Measurements from ENCODE around the gene SLC1A6. TPM values are rescaled to one million over a fixed set of nuclear protein-coding genes. Genes with fewer than 3 reads are reported as not detected.
"Not testable (repeated sequence)": the region's sequence is repeated elsewhere in the genome, so short reads cannot be mapped to it uniquely, and the experiment has no call there.

The SLC1A6 gene
- total RNA-seq, 1 donor from 2014 or later = not detected

GRCh38 chr19:14978161-14978776 is 1.4 kb downstream of the SLC1A6 start:
- H3K4me1 Mint-ChIP-seq = no peaks in the 10 kb centered on the region
- intact Hi-C loops (cut with micrococcal nuclease) = no loop called here
- no peak overlapping the region for H3K27ac Mint-ChIP-seq
- no peaks in the 10 kb centered on the region for H3K9me3 Mint-ChIP-seq
- no peak for DNase-seq
- H3K36me3 Mint-ChIP-seq (ENCODE audit: low read depth) = no peaks in the 10 kb centered on the region
- H3K27me3 Mint-ChIP-seq = peaks cover 29% of the 10 kb centered on the region
- no peak overlapping the region for H3K4me3 Mint-ChIP-seq

GRCh38 chr19:14977128-14977527 is 2.5 kb downstream of the SLC1A6 start:
- Mint-ChIP-seq H3K27me3 (peaks cover 29% of the 10 kb centered on the region), H3K27ac (no peak overlapping the region), H3K36me3 (ENCODE audit: low read depth) (no peaks in the 10 kb centered on the region), H3K4me1 (no peaks in the 10 kb centered on the region), H3K4me3 (no peak overlapping the region), H3K9me3 (no peaks in the 10 kb centered on the region)
- DNase-seq = no peak
- intact Hi-C loops (cut with micrococcal nuclease) = no loop called here

- Mint-ChIP-seq H3K4me3 (no peak overlapping the region), H3K4me1 (no peaks in the 10 kb centered on the region), H3K27me3 (peaks cover 16% of the 10 kb centered on the region), H3K36me3 (ENCODE audit: low read depth) (no peaks in the 10 kb centered on the region), H3K9me3 (no peaks in the 10 kb centered on the region), H3K27ac (no peak overlapping the region)
- intact Hi-C loops (cut with micrococcal nuclease) = no loop called here
- no peak for DNase-seq
Measured at GRCh38 chr19:14974488-14974887, 5.2 kb downstream of the SLC1A6 start.

GRCh38 chr19:14972676-14973075 is 7.0 kb downstream of the SLC1A6 start:
- peaks cover 1% of the 10 kb centered on the region for H3K27me3 Mint-ChIP-seq
- DNase-seq = no peak
- no peaks in the 10 kb centered on the region for H3K9me3 Mint-ChIP-seq
- H3K36me3 Mint-ChIP-seq (ENCODE audit: low read depth) = no peaks in the 10 kb centered on the region
- H3K4me1 Mint-ChIP-seq = no peaks in the 10 kb centered on the region
- H3K27ac Mint-ChIP-seq = no peak overlapping the region
- H3K4me3 Mint-ChIP-seq = no peak overlapping the region
- intact Hi-C loops (cut with micrococcal nuclease) = no loop called here

- no peaks in the 10 kb centered on the region for H3K27me3 Mint-ChIP-seq
- DNase-seq = no peak
- intact Hi-C loops (cut with micrococcal nuclease) = no loop called here
- no peaks in the 10 kb centered on the region for H3K9me3 Mint-ChIP-seq
- H3K4me3 Mint-ChIP-seq = no peak overlapping the region
- H3K4me1 Mint-ChIP-seq = no peaks in the 10 kb centered on the region
- H3K27ac Mint-ChIP-seq = no peak overlapping the region
- no peaks in the 10 kb centered on the region for H3K36me3 Mint-ChIP-seq (ENCODE audit: low read depth)
Measured at GRCh38 chr19:14971474-14971873, 8.2 kb downstream of the SLC1A6 start.

GRCh38 chr19:14968247-14968646 is 11.4 kb downstream of the SLC1A6 start:
- intact Hi-C loops (cut with micrococcal nuclease) = no loop called here
- H3K4me1 Mint-ChIP-seq = no peaks in the 10 kb centered on the region
- no peak overlapping the region for H3K4me3 Mint-ChIP-seq
- H3K27ac Mint-ChIP-seq = no peak overlapping the region
- no peaks in the 10 kb centered on the region for H3K36me3 Mint-ChIP-seq (ENCODE audit: low read depth)
- no peaks in the 10 kb centered on the region for H3K27me3 Mint-ChIP-seq
- H3K9me3 Mint-ChIP-seq = peaks cover 3% of the 10 kb centered on the region
- DNase-seq = no peak

- no peak for DNase-seq
- Mint-ChIP-seq H3K9me3 (peaks cover 17% of the 10 kb centered on the region), H3K27me3 (no peaks in the 10 kb centered on the region), H3K36me3 (ENCODE audit: low read depth) (no peaks in the 10 kb centered on the region), H3K4me1 (no peaks in the 10 kb centered on the region), H3K4me3 (no peak overlapping the region), H3K27ac (no peak overlapping the region)
- intact Hi-C loops (cut with micrococcal nuclease) = no loop called here
Measured at GRCh38 chr19:14961956-14962685, 17.5 kb downstream of the SLC1A6 start.

- H3K36me3 Mint-ChIP-seq (ENCODE audit: low read depth) = no peaks in the 10 kb centered on the region
- H3K27me3 Mint-ChIP-seq = no peaks in the 10 kb centered on the region
- no peak overlapping the region for H3K27ac Mint-ChIP-seq
- intact Hi-C loops (cut with micrococcal nuclease) = no loop called here
- H3K4me1 Mint-ChIP-seq = no peaks in the 10 kb centered on the region
- H3K4me3 Mint-ChIP-seq = no peak overlapping the region
- peaks cover 23% of the 10 kb centered on the region for H3K9me3 Mint-ChIP-seq
- DNase-seq = no peak
Measured at GRCh38 chr19:14959263-14959662, 20.4 kb downstream of the SLC1A6 start.

- Mint-ChIP-seq H3K9me3 (peaks cover 20% of the 10 kb centered on the region), H3K36me3 (ENCODE audit: low read depth) (no peaks in the 10 kb centered on the region), H3K4me3 (no peak overlapping the region), H3K27me3 (no peaks in the 10 kb centered on the region), H3K4me1 (no peaks in the 10 kb centered on the region), H3K27ac (no peak overlapping the region)
- intact Hi-C loops (cut with micrococcal nuclease) = no loop called here
- no peak for DNase-seq
Measured at GRCh38 chr19:14957464-14957863, 22.2 kb downstream of the SLC1A6 start.

GRCh38 chr19:14954071-14954655 is 25.5 kb downstream of the SLC1A6 start:
- Mint-ChIP-seq H3K4me3 (no peak overlapping the region), H3K36me3 (ENCODE audit: low read depth) (no peaks in the 10 kb centered on the region), H3K27ac (no peak overlapping the region), H3K4me1 (no peaks in the 10 kb centered on the region), H3K27me3 (no peaks in the 10 kb centered on the region), H3K9me3 (peaks cover 13% of the 10 kb centered on the region)
- DNase-seq = no peak
- intact Hi-C loops (cut with micrococcal nuclease) = no loop called here

GRCh38 chr19:14952767-14953166 is 26.9 kb downstream of the SLC1A6 start:
- H3K27ac Mint-ChIP-seq = no peak overlapping the region
- peaks cover 13% of the 10 kb centered on the region for H3K9me3 Mint-ChIP-seq
- H3K4me1 Mint-ChIP-seq = no peaks in the 10 kb centered on the region
- no peaks in the 10 kb centered on the region for H3K27me3 Mint-ChIP-seq
- no peak overlapping the region for H3K4me3 Mint-ChIP-seq
- no peak for DNase-seq
- intact Hi-C loops (cut with micrococcal nuclease) = no loop called here
- H3K36me3 Mint-ChIP-seq (ENCODE audit: low read depth) = no peaks in the 10 kb centered on the region

- Mint-ChIP-seq H3K27me3 (no peaks in the 10 kb centered on the region), H3K36me3 (ENCODE audit: low read depth) (no peaks in the 10 kb centered on the region), H3K27ac (no peak overlapping the region), H3K9me3 (no peaks in the 10 kb centered on the region), H3K4me1 (no peaks in the 10 kb centered on the region), H3K4me3 (no peak overlapping the region)
- no peak for DNase-seq
- intact Hi-C loops (cut with micrococcal nuclease) = no loop called here
Measured at GRCh38 chr19:14950421-14950820, 29.2 kb downstream of the SLC1A6 start.

GRCh38 chr19:14949876-14950275 is 29.8 kb downstream of the SLC1A6 start:
- no peaks in the 10 kb centered on the region for H3K27me3 Mint-ChIP-seq
- H3K9me3 Mint-ChIP-seq = no peaks in the 10 kb centered on the region
- intact Hi-C loops (cut with micrococcal nuclease) = no loop called here
- no peak overlapping the region for H3K4me3 Mint-ChIP-seq
- no peak overlapping the region for H3K27ac Mint-ChIP-seq
- DNase-seq = no peak
- no peaks in the 10 kb centered on the region for H3K36me3 Mint-ChIP-seq (ENCODE audit: low read depth)
- no peaks in the 10 kb centered on the region for H3K4me1 Mint-ChIP-seq

GRCh38 chr19:14949413-14949812 is 30.3 kb downstream of the SLC1A6 start:
- H3K4me1 Mint-ChIP-seq; H3K4me3 Mint-ChIP-seq; H3K27ac Mint-ChIP-seq; H3K27me3 Mint-ChIP-seq; intact Hi-C loops (cut with micrococcal nuclease); DNase-seq; H3K36me3 Mint-ChIP-seq (ENCODE audit: low read depth); H3K9me3 Mint-ChIP-seq: not testable (repeated sequence)

Data from activated CD4-positive, alpha-beta T cell treated with anti-CD3 and anti-CD28 coated beads, Interleukin-2, amount 10 ng/mL, durations not matched to agents 24 days and 14 days (primary cell).